ENCODE results near the gene TTLL6.
"Not testable (repeated sequence)": the region's sequence is repeated elsewhere in the genome, so short reads cannot be mapped to it uniquely, and the experiment has no call there.

Gene TTLL6

DNA sequence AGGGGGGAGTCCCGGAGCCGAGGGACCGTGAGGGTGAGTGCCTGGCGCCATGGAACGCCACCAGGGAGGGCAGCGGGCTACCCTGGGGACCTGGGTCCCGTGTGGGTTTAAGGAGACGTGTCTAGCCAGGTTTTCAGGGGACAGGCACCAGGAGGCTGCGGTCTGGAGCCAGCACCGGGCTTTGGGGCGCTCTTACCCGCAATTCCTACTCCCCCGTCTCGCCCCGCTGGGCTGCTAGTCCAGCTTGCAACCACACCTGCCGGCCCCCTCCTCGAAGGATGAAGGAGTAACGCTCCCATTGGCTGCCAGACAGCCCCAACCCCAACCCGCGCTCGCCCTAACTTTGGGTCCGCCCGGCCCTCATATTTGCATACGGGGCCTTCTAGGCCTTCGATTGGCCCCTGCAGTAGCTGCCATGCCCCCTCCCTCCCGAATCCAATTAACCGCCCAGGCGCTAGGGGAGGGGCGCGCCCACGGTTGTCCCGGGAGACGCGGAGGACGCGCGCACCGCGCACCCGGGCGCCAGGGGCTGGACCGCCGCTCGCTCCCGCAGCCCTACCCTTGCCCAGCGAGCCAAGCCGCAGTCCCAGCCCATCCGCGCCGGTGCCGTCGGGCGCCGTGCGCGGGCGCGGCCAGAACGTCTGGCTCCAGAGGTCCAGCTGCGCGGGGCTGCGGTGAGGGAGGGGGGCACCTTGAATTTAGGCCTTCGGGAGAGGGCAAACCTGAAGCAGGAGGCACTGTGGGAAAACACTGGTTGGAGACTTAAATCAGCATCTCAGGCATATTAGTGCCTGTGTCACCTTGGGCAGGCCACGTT is at the start of gene TTLL6:
TTLL6 (minus strand) TSS at position 456 of the 817 bp plus-strand sequence; CDS start at position 299, 157 bp downstream.
- peak; percentile 99 for DNase-seq (ENCODE audit: low read depth in 1 of 2, low spot score in 1 of 2)
- in situ Hi-C loops (cut with HindIII; ENCODE audit: low pct_unique_long_range_greater_than_20kb, low sequenced_read_pairs), result no loop called here
- no peak for TF ChIP-seq JUND (IDR thresholded peaks at IDR 0.05; ENCODE audit: low read depth)

GRCh38 chr17:48860456-48860855 is 43.4 kb upstream of the TTLL6 start:
- DNase-seq (ENCODE audit: low read depth in 1 of 2, low spot score in 1 of 2), result no peak
- in situ Hi-C loops (cut with HindIII; ENCODE audit: low pct_unique_long_range_greater_than_20kb, low sequenced_read_pairs), result no loop called here
- TF ChIP-seq JUND (IDR thresholded peaks at IDR 0.05; ENCODE audit: low read depth), result no peak

DNA sequence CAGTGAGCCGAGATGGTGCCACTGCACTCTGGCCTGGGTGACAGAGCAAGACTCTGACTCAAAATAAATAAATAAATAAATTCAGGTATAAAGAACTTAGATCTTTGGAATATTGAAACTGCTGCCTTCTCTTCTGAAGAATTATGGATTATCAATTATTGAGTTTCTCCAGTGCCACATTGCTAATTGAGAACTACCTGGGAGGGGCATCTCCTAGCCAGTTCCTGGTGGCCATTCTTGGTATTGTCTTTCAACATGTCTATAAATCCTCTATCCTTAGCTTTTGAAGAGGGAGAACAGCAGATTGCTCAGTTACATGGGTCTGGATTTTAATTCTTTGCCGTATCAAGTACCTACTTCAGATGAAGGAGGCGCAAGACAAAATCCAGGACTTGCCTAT is 43.0 kb upstream of the TTLL6 start:
- TF ChIP-seq JUND (IDR thresholded peaks at IDR 0.05; ENCODE audit: low read depth), result no peak
- in situ Hi-C loops (cut with HindIII; ENCODE audit: low pct_unique_long_range_greater_than_20kb, low sequenced_read_pairs), result no loop called here
- DNase-seq (ENCODE audit: low read depth in 1 of 2, low spot score in 1 of 2), result no peak

DNA sequence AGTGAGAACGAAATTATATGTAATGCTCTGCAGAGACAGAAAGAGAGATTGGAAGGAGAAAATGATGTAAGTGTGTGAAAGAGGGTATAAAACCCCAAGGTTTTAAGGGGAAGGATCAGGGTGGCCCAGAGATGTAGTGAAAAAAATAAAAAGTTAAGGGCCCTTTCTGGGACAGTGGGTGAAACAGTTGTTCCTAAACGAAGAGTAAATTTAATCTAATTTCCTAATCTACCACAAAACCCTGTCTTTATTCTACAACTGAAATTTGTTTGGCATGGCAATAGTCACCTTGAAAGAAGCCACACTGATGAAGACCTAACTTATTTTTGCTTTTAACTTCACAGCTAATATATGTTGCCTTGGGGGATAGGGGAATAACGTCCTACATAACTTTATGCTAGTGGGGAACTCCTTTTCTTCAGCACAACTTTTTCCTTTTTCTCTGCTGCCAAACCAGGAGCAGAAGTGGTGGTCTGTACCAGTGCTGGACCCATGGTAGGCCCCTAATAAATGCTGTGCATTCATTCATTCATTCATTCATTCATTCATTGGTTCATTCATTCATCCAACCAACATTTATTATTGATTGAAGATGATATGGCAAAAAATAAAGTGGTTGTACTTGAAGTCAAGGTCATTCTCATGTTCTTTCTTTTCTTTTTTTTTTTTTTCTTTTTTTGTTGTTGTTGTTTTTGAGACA is 39.2 kb upstream of the TTLL6 start:
- TF ChIP-seq JUND (IDR thresholded peaks at IDR 0.05; ENCODE audit: low read depth), result no peak
- no peak for DNase-seq (ENCODE audit: low read depth in 1 of 2, low spot score in 1 of 2)
- in situ Hi-C loops (cut with HindIII; ENCODE audit: low pct_unique_long_range_greater_than_20kb, low sequenced_read_pairs), result no loop called here

DNA sequence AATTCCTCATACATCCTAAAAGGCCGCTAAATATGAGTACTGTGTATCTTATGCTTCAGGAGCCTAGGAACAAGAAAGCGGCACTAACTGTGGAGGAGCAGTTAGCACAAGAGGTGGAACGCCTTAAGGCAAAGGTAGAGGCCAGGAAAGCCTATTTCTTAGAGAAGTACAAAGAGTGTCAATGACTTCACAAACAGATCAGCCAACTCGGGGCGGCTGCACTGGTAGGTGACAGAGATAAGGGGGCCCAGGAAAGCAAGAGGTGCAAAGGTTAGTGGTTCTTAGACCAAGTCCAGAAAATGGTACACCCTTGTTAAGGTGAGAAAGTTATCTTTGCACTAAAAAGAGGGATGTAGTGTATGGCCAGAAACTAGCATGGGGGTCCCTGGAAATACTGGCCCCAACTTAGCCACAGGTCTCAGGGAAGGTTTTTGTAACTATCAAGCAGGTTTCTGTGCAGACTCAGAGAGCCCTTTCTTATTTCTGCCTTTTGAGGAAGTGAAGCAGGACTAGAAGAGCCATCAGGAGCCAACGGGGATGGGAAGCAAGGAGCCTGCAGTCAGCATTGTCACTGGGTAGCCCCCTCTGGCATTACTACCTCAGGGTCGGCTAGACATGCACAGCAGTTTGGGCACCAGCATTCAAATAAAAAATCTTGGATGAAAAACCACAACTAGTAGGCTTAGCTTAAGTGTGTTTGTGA is 37.9 kb upstream of the TTLL6 start:
- in situ Hi-C loops (cut with HindIII; ENCODE audit: low pct_unique_long_range_greater_than_20kb, low sequenced_read_pairs), result no loop called here
- no peak for DNase-seq (ENCODE audit: low read depth in 1 of 2, low spot score in 1 of 2)
- TF ChIP-seq JUND (IDR thresholded peaks at IDR 0.05; ENCODE audit: low read depth), result no peak

- DNase-seq (ENCODE audit: low read depth in 1 of 2, low spot score in 1 of 2), result no peak
- in situ Hi-C loops (cut with HindIII; ENCODE audit: low pct_unique_long_range_greater_than_20kb, low sequenced_read_pairs), result no loop called here
- TF ChIP-seq JUND (IDR thresholded peaks at IDR 0.05; ENCODE audit: low read depth), result no peak
Observed at GRCh38 chr17:48850792-48851323, 33.8 kb upstream of the TTLL6 start.

DNA sequence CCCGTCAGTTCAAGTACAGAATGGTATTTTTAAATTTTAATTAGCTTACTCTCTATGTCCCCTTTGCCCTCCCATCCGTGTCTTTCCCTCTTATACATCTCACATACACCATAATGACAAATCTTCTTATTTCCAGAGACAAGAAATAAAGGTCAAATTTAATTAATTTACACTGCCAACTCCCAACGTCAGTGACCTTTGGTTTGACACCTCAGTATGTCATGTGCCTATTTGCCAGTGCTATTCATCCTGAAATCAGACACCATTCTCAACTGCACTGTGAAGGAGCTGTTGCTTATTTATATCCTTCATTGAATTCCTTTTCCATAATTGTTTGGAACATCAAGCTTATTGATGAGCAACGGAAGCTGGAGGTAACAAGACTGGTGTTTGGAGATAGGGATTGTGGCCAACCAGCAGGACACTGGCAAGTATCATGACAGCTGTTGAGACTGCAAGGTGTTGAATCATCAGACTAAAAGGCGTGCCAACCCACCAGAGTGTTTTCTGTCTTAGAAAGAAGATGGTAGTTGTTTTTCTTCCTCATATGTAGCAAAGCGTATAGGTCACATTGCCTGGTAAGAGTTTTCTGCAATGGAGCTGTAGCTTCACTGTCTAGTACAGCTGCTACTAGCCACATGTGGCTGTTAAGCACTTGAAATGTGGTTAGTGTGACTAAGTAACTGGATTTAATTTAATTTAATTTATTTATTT is 26.3 kb upstream of the TTLL6 start:
- no peak for TF ChIP-seq JUND (IDR thresholded peaks at IDR 0.05; ENCODE audit: low read depth)
- in situ Hi-C loops (cut with HindIII; ENCODE audit: low pct_unique_long_range_greater_than_20kb, low sequenced_read_pairs), result no loop called here
- no peak for DNase-seq (ENCODE audit: low read depth in 1 of 2, low spot score in 1 of 2)

DNA sequence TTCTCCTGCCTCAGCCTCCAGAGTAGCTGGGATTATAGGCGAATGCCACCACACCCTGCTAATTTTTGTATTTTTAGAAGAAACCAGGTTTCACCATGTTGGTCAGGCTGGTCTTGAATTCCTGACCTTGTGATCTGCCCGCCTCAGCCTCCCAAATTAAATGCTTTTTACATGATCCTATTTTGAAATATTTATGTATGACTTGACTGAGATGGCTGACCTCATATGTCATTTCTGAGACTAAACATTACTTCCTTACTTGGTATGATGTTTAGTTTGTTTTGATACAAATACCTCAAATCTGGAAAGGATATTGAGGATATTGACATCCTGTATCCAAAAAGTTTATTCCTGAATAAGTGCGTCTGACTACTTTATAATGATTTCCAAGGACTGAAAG is 25.7 kb upstream of the TTLL6 start:
- no peak for DNase-seq (ENCODE audit: low read depth in 1 of 2, low spot score in 1 of 2)
- no peak for TF ChIP-seq JUND (IDR thresholded peaks at IDR 0.05; ENCODE audit: low read depth)
- in situ Hi-C loops (cut with HindIII; ENCODE audit: low pct_unique_long_range_greater_than_20kb, low sequenced_read_pairs), result no loop called here

DNA sequence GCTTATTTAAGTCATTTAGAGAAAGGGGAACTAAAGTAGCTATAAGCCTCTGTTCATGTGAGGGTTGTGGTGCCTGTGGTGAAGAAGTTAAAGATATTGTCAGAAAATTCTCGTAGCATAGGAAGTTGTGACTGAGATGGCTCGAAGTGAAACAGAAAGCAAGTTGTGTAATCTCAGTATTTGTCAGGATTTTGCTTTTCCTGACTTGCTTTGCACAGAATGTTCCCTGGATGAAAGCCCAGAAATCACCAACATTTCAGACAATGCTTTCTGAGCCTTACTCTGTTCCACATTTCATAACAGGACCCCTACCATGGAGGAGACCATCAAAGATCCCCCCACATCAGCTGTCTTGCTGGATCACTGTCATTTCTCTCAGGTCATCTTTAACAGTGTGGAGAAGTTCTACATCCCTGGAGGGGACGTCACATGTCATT is 24.4 kb upstream of the TTLL6 start:
- TF ChIP-seq JUND (IDR thresholded peaks at IDR 0.05; ENCODE audit: low read depth), result no peak
- in situ Hi-C loops (cut with HindIII; ENCODE audit: low pct_unique_long_range_greater_than_20kb, low sequenced_read_pairs), result no loop called here
- no peak for DNase-seq (ENCODE audit: low read depth in 1 of 2, low spot score in 1 of 2)

DNA sequence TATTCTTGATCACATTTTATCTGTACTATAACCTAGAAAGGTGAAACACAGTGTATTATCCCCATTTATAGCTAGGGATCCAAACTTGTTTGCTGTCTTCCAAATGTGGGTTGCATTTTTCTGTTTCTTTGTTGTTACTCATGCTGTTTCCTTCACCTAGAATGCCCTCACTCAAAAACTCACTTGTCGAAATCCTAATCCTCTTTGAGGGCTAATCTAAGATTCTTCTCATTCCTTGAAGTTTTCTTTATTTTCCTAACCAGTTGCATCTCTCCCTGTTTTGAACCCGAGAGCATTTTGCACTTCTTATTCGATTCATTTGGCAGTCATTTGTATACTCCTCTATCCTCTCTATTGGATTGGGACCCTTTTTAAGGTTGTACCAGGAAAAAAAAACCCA is 23.4 kb upstream of the TTLL6 start:
- in situ Hi-C loops (cut with HindIII; ENCODE audit: low pct_unique_long_range_greater_than_20kb, low sequenced_read_pairs), result no loop called here
- no peak for TF ChIP-seq JUND (IDR thresholded peaks at IDR 0.05; ENCODE audit: low read depth)
- DNase-seq (ENCODE audit: low read depth in 1 of 2, low spot score in 1 of 2), result no peak

DNA sequence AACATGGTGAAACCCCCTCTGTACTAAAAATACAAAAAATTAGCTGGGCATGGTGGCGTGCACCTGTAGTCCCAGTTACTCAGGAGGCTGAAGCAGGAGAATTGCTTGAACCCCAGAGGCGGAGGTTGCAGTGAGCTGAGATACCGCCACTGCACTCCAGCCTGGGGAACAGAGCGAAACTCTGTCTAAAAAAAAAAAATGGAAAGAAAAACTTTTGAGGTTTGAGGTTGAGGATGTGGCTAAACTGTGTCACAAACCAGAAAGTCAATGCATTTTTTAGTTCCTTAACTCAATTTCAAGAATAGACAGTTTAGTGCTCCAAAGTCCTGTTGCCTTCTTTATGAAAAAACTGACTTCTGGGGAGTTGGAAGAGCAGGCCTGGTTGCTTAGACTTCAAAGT is 20.4 kb upstream of the TTLL6 start:
- DNase-seq (ENCODE audit: low read depth in 1 of 2, low spot score in 1 of 2); in situ Hi-C loops (cut with HindIII; ENCODE audit: low pct_unique_long_range_greater_than_20kb, low sequenced_read_pairs): not testable (repeated sequence)

GRCh38 chr17:48835971-48836370 is 18.9 kb upstream of the TTLL6 start:
- in situ Hi-C loops (cut with HindIII; ENCODE audit: low pct_unique_long_range_greater_than_20kb, low sequenced_read_pairs), result no loop called here
- peak; percentile 61 to 86 for DNase-seq (ENCODE audit: low read depth in 1 of 2, low spot score in 1 of 2)
- no peak for TF ChIP-seq JUND (IDR thresholded peaks at IDR 0.05; ENCODE audit: low read depth)

All from T47D (cell line).